Endothelial cell of umbilical vein (primary cell): ENCODE results near the gene NPY2R. TPM values are rescaled to one million over a fixed set of nuclear protein-coding genes. Genes with fewer than 3 reads are reported as not detected.

Experiments used
- BruUV-seq: library from RNA; stranded (reverse); fragments of 400-500 nt; replicated peaks from 2 replicates; lab custom pipeline; 2021; lab: Mats Ljungman, UMichigan
- CTCF ChIA-PET: fragments of 300-600, 350-600 bp; sonication (Branson Sonifier 250); formaldehyde crosslinking; loops from one replicate; lab custom pipeline; 2021; ENCODE audit warnings: antibody characterized with exemption, inconsistent platforms; lab: Charles Lee
- POLR2A ChIA-PET: fragments of 300-600, 350-600 bp; sonication (Branson Sonifier 250); formaldehyde crosslinking; loops from one replicate; lab custom pipeline; 2021; ENCODE audit warnings: antibody characterized with exemption, inconsistent platforms; lab: Charles Lee
- DNase-seq: peaks from one replicate; pipeline ENCODE4 v3.0.0-alpha.2; 2011; ENCODE audit warnings: low read depth, low spot score
- FAIRE-seq: peaks from 2 replicates; lab custom pipeline; 2011; peaks lifted over from hg19 to GRCh38; lab: Jason Lieb, UNC
- H2AFZ ChIP-seq: 2 replicates; pipeline ENCODE4 v1.6.0; 2012; ENCODE audit warnings: low read depth, low read length, control low read depth, inconsistent platforms
- H3K27ac ChIP-seq: 2 replicates; pipeline ENCODE4 v1.5.1; 2011; ENCODE audit warnings: low read depth, mild to moderate bottlenecking, control low read depth, low read length, moderate library complexity; ENCODE audit not compliant: insufficient read depth
- H3K27me3 ChIP-seq, 2 experiments: 2 replicates each; pipeline versions ENCODE4 v1.6.0 to v1.6.1; 2011; ENCODE audit warnings: low read length in 2 of 2, mixed read lengths in 1 of 2; ENCODE audit not compliant: control insufficient read depth in 2 of 2, insufficient read depth in 2 of 2
- H3K36me3 ChIP-seq, 2 experiments: 2 replicates in 1 of 2; 3 replicates in 1 of 2; pipeline ENCODE4 v1.5.1; 2011; ENCODE audit warnings: low read length in 2 of 2, mild to moderate bottlenecking in 1 of 2, moderate library complexity in 1 of 2; ENCODE audit not compliant: control insufficient read depth in 2 of 2, insufficient read depth in 2 of 2; ENCODE audit errors: extremely low read depth in 1 of 2
- H3K4me1 ChIP-seq: 3 replicates; pipeline ENCODE4 v1.5.1; 2011; ENCODE audit warnings: mild to moderate bottlenecking, low read length; ENCODE audit not compliant: control insufficient read depth, insufficient read depth; ENCODE audit errors: extremely low read depth
- H3K4me2 ChIP-seq: 2 replicates; pipeline ENCODE4 v1.6.1; 2011; ENCODE audit warnings: low read length, control low read depth, mixed read lengths; ENCODE audit not compliant: insufficient read depth
- H3K4me3 ChIP-seq, 3 experiments: fragments of 200-600 bp in 1 of 3; sonication (generic), shearing (Covaris generic) in 1 of 3; replicated peaks in 1 of 3; 2 replicates each; pipeline ENCODE4 v1.5.1; 2011 to 2016; ENCODE audit warnings: control low read depth in 3 of 3, low read length in 3 of 3, mild to moderate bottlenecking in 2 of 3, inconsistent platforms in 1 of 3, low read depth in 1 of 3, moderate library complexity in 1 of 3; ENCODE audit not compliant: insufficient read depth in 1 of 3
- H3K79me2 ChIP-seq: 2 replicates; pipeline ENCODE4 v1.6.0; 2012; ENCODE audit warnings: low read length, inconsistent platforms; ENCODE audit not compliant: control insufficient read depth, insufficient read depth
- H3K9ac ChIP-seq: replicated peaks from 2 replicates; pipeline ENCODE3; 2011; ENCODE audit warnings: low read length, control low read depth; ENCODE audit not compliant: insufficient read depth; ENCODE audit errors: extremely low read depth
- H3K9me1 ChIP-seq: replicated peaks from 3 replicates; pipeline ENCODE4 v1.6.0; 2011; ENCODE audit warnings: mild to moderate bottlenecking, low read length; ENCODE audit not compliant: control insufficient read depth, insufficient read depth; ENCODE audit errors: extremely low read depth
- H3K9me3 ChIP-seq: replicated peaks from 2 replicates; pipeline ENCODE4 v1.5.1; 2012; ENCODE audit warnings: low read length, inconsistent platforms; ENCODE audit not compliant: control insufficient read depth, insufficient read depth
- H4K20me1 ChIP-seq: replicated peaks from 2 replicates; pipeline ENCODE3; 2011; ENCODE audit warnings: mild to moderate bottlenecking, low read length; ENCODE audit not compliant: control insufficient read depth, insufficient read depth; ENCODE audit errors: extremely low read depth
- EZH2 ChIP-seq: IDR thresholded peaks from 2 replicates; pipeline ENCODE4 v1.6.1; 2012; ENCODE audit warnings: borderline replicate concordance, low read depth, mild to moderate bottlenecking, moderate library complexity, low read length, inconsistent platforms; ENCODE audit not compliant: severe bottlenecking
- FOS ChIP-seq: IDR thresholded peaks from 2 replicates; pipeline ENCODE4 v1.6.1; 2011; ENCODE audit warnings: mild to moderate bottlenecking, low read length, moderate library complexity, borderline replicate concordance; ENCODE audit not compliant: insufficient read depth
- GATA2 ChIP-seq: IDR thresholded peaks from 2 replicates; pipeline ENCODE4 v1.7.0; 2011; ENCODE audit warnings: low read depth, mild to moderate bottlenecking, moderate library complexity, mixed read lengths, low read length; ENCODE audit not compliant: insufficient read length, insufficient read depth
- JUN ChIP-seq: IDR thresholded peaks from 2 replicates; pipeline ENCODE4 v1.6.1; 2011; ENCODE audit warnings: borderline replicate concordance, low read depth; ENCODE audit not compliant: insufficient read length, insufficient read depth
- MAX ChIP-seq: IDR thresholded peaks from 2 replicates; pipeline ENCODE4 v1.6.1; 2011; ENCODE audit not compliant: insufficient read depth, insufficient read length
- MYC ChIP-seq: IDR thresholded peaks from one replicate; pipeline ENCODE4 v1.6.1; 2011; ENCODE audit warnings: mild to moderate bottlenecking, low read depth, low read length
- POLR2A ChIP-seq: IDR thresholded peaks from 2 replicates; pipeline ENCODE4 v1.6.1; 2012; ENCODE audit warnings: low read depth, mild to moderate bottlenecking, control low read depth, low read length
- POLR2AphosphoS5 ChIP-seq: IDR thresholded peaks from 2 replicates; pipeline ENCODE4 v1.6.1; 2012; ENCODE audit warnings: low read depth, mild to moderate bottlenecking, control low read depth, low read length, moderate library complexity; ENCODE audit not compliant: insufficient read depth
- dilution Hi-C: fragments of 300-500 bp; cut with MboI; formaldehyde crosslinking; loops from one replicate; pipeline ENCODE4 v1.15.0; 2019; ENCODE audit warnings: low sequenced_read_pairs; ENCODE audit not compliant: extremely low pct_ligation_motif_present
- intact Hi-C: fragments of 100-400 bp; cut with micrococcal nuclease; formaldehyde crosslinking; loops from one replicate; pipeline ENCODE4 v1.10.0; 2022
- polyA plus RNA-seq, 4 experiments: library from polyadenylated mRNA; depleted of rRNA in 3 of 4; stranded (reverse) in 3 of 4; unstranded in 1 of 4; fragments of >200 nt; gene quantifications; 2 replicates each; pipeline versions ENCODE4 v1.2.1 to v1.2.3, GENCODE V29; 2011 to 2012; ENCODE audit warnings: missing spikeins in 1 of 4
- total RNA-seq: library from RNA; stranded (reverse); gene quantifications from 2 replicates; pipeline ENCODE4 v1.2.3, GENCODE V29; 2021
- TF ChIP-seq, protein P1 (sequence below), 2 donors: IDR thresholded peaks; 1 replicate in 1 of 2; 2 replicates in 1 of 2; pipeline ENCODE4 v1.5.1; 2011; ENCODE audit warnings: low read length in 2 of 2, mild to moderate bottlenecking in 2 of 2, moderate library complexity in 2 of 2, control low read depth in 1 of 2, inconsistent platforms in 1 of 2, low read depth in 1 of 2; ENCODE audit not compliant: insufficient read depth in 1 of 2; ENCODE audit errors: extremely low read depth in 1 of 2

NPY2R gene
- total and polyA plus RNA-seq, 2 donors (not counting 3 experiments of a cell fraction or from before 2014, with no cell fraction given) = not detected

DNA sequence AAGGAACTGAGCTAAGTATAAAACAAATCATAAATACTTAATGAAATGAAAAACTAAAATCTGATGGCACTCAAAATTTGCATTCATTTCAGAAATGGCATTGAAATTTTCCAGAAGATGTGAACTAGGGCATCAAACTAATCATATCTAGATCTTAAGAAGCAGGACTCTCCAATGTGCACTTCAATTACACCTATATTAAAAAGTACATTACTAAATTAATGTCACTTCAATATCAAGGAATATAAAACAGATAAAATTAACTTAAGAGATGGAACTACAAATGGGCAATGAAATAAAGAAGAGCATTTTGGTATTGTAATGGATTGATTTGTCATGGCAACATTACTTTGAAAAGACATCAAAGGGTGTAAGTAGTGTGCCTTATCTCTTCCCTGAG lies 20.3 kb downstream of the NPY2R start:
- FAIRE-seq (no peak), DNase-seq (no peak)
- CTCF ChIA-PET = no interaction called here

More for the DNA sequence above, 20.3 kb downstream of the NPY2R start:
- no peaks in the 10 kb centered on the region for H3K9me3 ChIP-seq
- H4K20me1 ChIP-seq = no peaks in the 10 kb centered on the region
- H3K4me3 ChIP-seq = no peak overlapping the region
- no peaks in the 10 kb centered on the region for H3K9me1 ChIP-seq
- no peak overlapping the region for H2AFZ ChIP-seq
- peaks cover 2% of the 10 kb centered on the region for H3K4me1 ChIP-seq
- H3K27ac ChIP-seq = no peak overlapping the region
- no peak for TF ChIP-seq POLR2A
- no peak for TF ChIP-seq EZH2
- TF ChIP-seq POLR2AphosphoS5 = no peak
- TF ChIP-seq GATA2 = no peak
- TF ChIP-seq JUN = no peak
- TF ChIP-seq, protein P1, sequence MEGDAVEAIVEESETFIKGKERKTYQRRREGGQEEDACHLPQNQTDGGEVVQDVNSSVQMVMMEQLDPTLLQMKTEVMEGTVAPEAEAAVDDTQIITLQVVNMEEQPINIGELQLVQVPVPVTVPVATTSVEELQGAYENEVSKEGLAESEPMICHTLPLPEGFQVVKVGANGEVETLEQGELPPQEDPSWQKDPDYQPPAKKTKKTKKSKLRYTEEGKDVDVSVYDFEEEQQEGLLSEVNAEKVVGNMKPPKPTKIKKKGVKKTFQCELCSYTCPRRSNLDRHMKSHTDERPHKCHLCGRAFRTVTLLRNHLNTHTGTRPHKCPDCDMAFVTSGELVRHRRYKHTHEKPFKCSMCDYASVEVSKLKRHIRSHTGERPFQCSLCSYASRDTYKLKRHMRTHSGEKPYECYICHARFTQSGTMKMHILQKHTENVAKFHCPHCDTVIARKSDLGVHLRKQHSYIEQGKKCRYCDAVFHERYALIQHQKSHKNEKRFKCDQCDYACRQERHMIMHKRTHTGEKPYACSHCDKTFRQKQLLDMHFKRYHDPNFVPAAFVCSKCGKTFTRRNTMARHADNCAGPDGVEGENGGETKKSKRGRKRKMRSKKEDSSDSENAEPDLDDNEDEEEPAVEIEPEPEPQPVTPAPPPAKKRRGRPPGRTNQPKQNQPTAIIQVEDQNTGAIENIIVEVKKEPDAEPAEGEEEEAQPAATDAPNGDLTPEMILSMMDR (IDR thresholded peaks at IDR 0.05; ENCODE audit: extremely low read depth in 1 of 2, insufficient read depth in 1 of 2, low read depth in 1 of 2, low read length in 2 of 2) = no peak
- TF ChIP-seq MYC = no peak
- TF ChIP-seq MAX = no peak
- no peak for TF ChIP-seq FOS
- no peaks in the 10 kb centered on the region for H3K27me3 ChIP-seq
- dilution Hi-C loops (no loop called here), intact Hi-C loops (no loop called here)
- H3K4me2 ChIP-seq = no peak overlapping the region
- no TSS peak for BruUV-seq
- POLR2A ChIA-PET = no interaction called here
- H3K79me2 ChIP-seq = no peaks in the 10 kb centered on the region
- H3K36me3 ChIP-seq = no peaks in the 10 kb centered on the region
- H3K9ac ChIP-seq = no peak overlapping the region
